ENCODE measurements around the gene ZDHHC4.

The ZDHHC4 gene

DNA sequence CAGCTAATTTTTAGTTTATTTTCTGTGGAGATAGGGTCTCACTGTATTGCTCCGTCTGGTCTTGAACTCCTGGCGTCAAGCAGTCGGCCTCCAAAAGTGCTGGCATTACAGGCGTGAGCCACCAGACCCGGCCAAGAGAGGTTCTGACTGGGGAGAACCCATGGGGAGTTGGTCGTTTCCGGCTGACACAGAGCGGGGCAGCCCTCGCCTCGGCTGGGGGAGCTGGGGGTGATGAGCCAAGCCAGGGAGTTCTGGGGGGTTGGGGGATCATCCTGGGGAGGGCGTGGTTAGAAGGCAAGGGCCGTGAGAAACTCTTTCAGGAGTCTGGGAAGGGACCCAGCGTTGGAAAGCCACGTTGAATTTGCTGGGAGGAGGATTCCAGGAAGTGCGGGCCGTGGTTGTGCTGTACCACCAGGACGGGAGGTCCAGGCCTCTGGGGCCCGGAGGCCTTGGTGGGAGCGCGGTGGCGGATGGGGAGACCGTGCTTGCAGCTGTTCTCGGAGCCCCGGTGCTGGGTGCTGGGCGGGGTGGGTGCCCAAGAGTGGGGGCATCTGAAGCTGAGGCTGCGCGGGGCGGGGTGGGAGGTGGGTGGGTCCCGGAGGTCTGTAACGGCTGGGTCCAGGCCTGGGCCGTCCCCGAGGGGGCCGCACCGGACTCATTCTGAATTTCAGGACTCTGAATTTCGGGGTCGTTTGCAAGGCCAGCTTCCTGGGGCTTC, 29.8 kb downstream of the ZDHHC4 start:
- DNase-seq (ENCODE audit: low read depth, low spot score): no peak

DNA sequence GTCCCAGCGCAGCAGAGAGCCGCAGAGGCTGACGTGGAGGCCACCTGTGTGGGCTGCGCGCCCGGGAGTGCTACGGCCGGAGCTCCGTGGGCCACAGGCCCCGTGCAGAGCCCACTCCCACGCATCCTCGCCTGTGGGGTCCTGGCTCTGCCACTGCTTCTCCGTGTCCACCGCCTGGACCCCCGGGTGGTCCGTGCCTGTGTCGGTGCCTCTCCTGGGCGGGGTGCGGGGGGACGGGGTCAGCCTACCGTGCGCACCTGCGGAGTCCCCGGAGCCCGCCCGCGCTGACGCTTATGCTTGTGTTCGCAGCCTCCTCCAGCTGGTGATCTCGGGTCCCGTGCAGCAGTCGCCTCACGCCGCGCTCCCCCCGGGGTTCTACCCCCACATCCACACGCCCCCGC, 30.4 kb downstream of the ZDHHC4 start:
- DNase-seq (ENCODE audit: low read depth, low spot score): no peak

DNA sequence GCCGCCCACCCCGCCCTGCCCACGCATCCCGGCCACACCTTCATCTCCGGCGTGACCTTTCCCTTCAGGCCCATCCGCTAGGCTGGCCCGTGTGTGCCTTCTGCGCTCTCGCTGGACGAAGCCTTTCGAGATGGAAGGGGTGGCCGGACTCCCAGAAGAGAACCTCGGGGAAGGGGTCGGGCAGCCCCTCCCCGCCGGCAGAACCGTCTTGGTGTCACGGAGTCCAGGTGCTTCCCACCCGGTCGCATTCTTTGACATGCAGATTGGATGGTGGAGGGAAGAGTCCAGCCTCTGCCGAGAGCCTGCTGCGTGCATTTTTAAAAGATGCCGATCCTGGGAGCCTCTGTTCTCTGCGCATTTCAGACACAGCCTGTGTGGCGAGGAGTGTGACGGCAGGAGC, 30.8 kb downstream of the ZDHHC4 start:
- no peak for DNase-seq (ENCODE audit: low read depth, low spot score)

DNA sequence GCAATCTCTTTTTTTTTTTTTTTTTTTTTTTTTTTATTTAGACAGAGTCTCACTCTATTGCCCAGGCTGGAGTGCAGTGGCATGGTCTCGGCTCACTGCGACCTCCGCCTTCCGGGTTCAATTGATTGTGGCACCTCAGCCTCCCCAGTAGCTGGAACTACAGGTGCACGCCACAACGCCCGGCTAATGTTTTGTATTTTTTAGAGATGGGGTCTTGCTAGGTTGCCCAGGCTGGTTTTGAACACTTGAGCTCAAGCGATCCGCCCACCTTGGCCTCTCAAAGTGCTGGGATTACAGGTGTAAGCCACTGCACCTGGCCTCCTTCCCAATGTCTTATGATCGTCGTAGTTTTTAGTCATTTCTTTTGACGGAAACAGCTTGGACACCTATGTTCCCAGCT, 31.5 kb downstream of the ZDHHC4 start:
- DNase-seq (ENCODE audit: low read depth, low spot score): no peak

DNA sequence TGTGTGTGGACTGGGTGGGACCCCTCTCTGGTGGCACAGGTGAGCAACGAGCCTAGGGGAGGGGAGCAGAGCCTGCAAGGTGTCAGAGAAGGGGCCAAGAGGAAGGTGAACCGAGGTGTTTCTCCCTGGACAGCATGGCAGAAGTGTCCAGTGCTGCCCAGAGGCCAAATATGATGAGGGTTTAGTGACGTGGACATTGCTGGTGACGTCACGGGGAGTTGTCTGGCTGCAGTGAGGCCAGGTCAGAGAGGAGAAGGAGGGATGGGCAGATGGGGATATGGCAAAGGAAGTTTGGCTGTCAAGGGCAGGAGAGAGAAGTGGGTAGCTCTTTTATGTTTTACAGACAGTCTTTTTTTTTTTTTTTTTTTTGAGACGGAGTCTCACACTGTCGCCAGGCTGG, 35.6 kb downstream of the ZDHHC4 start:
- DNase-seq (ENCODE audit: low read depth, low spot score): no peak

DNA sequence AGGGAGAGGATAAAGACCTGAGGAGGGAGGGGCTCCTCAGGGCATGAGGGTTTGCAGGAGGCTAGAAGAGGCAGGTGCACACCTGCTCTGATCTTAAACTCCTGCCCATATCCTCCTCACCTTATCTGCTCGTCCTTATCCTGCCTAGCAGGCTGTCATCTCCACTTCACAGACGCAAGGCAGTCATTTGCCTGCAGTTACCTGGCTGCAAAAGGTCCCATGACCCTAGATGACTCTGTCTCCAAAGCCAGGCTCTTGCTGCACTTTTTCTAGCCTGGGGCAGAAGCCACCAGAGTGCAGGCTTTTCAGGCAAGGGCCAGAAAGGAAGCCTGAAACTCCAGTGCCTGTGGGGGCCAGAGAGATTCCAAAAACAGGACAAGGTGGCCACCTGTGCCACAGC, 36.5 kb downstream of the ZDHHC4 start:
- no peak for DNase-seq (ENCODE audit: low read depth, low spot score)

DNA sequence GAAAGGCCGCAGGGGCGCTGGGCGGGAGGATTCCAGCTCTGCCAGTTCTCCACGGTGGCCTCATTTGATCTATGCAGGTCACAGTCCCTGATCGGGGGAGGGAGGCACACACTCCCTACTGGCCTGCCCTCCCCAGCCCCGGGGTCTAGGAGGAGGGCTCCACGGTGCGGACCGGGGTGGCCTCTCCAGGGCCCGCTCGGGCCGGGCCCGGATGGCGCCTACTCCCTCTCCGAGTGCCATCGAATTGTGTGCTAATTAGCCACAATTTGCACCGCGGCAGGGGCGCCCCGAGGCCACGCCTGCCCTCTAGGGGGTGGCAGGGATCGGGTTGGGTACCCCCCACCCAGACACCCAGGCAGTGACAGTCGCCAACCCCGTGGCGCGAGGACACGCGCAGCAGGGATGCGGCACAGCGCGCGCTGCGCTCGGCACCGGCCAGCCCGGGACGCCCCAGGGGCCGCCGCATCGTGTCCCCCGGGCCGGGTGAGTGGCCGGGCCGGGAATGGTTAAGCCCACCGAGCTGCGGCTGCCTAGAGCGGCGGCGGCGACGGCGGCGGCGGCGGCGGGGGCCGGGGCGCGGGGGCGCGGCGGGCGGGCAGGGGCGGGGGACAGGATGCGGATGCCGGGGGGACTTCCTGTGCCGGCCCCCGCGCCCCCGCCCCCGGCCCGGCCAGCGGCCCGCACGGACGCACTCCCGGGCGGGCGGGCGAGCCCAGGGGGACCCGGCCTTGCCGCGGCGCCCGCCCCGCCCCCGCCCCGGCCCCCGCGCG, 37.9 kb downstream of the ZDHHC4 start, which contains the start of gene ZNF853:
ZNF853 (plus strand) TSS at position 658 of the 770 bp plus-strand sequence. CDS start 565 bp downstream, outside the sequence.
- DNase-seq (ENCODE audit: low read depth, low spot score): no peak

DNA sequence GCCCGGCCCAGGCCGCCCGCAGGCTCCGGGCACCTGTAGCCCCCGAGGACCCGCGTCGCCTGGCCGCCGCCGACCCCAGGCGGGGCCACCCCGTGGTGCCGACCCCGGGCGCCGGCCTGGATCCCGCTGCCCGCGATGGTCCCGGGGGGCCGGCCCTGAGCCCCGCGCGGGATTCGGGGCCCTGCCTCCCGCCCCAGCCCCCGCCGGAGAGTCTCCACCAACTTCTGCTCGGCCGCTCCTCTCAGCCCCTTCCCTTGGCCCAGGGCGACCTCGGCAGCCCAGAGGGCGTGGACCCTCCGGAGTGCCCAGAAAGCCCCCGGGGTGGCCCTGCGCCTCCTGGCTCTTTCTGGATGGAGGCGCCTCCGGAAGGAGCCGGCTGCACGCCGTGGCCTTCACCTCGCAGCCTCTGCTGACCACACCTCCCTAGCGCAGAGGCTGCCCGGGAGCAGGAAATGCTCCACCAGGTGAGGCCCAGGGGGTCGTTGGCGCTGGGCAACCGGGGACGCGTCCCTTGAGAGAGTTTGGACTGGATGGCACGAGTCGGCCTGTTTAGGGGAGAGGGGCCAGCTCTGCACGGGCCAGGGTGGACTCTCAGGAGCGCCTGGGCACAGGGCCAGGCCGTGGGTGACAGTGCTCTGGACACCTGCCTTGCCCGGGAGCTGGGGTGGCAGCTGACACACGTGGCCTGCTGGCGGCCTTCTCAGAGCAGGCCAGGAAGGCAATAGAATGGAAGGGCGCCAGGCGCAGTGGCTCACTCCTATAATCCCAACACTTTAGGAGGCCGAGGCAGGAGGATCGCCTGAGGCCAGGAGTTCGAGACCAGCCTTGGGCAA, 38.7 kb downstream of the ZDHHC4 start:
- no peak for DNase-seq (ENCODE audit: low read depth, low spot score)

DNA sequence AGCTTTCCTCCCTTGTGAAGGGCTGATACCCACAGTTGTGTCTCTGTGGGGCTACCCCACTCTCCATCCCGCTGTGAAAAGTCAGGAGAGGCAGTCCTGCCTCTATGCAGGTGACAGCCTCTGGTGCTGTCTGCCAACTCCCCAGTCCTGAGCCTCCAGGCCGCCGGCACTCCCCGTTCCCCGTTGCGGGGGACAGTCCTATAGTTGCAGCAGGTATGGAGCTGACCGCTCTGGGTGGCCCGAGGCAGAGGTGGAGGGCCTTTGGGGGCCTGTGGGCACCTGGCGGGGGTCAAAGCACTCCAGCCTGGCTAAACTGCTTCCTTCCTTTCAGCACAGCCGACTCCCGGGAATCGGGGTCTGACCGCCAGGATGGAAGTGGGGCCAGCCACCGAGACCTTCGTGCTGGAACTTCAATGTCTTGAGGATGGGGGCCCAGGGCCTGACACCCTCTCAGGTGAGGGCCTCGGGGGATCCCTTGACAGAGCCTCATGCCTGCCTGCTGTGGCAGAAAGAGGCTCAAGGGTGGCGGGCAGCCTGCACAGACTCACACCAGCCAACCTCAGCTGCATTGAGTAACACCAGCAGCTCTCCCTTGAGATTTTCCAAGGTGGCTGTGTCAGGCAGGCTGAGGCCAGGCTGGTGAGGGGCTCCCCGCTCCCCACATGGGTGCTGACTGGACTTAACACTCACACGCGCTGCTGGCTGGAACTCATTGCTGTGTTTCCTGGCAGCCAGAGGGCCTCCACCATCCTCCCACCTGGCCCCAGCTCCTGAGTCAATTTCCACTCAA, 39.8 kb downstream of the ZDHHC4 start:
- DNase-seq (ENCODE audit: low read depth, low spot score): no peak

DNA sequence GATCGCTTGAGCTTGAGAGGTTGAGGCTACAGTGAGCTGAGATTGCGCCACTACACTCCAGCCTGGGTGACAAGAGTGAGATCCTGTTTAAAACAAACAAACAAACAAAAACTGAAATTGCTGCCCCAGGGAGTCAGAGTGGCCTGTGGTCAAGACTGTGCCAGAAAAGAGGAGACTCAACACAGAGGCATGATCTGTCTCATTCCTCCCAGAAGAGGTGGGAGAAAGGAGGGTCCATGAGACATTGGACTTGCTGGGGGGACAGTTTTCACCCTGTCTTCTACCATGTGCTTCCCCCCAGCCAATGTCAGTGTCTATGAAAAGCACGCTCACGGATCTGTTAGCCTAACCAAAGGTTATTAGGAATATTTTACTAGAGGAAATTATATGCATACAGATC, 41.4 kb downstream of the ZDHHC4 start:
- DNase-seq (ENCODE audit: low read depth, low spot score): no peak

DNA sequence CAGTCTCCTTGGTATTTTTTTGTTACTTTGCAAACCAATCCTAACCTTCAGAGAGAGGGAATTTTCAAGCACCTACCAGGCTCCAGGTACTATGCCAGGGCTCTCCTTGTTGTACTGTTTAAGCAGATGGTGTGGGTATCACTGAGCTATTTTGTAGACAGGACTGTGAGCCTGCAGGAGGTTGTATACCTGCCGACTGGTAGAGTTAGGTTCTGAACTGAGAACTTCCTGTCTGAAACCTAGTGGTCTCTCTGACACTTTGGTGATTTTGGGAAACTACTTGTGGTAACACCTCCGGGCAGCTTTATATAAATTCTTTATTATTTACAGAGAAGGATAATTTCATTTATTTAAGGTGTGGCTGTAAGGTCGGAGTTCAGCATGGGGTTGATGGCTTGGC, 42.7 kb downstream of the ZDHHC4 start:
- no peak for DNase-seq (ENCODE audit: low read depth, low spot score)

DNA sequence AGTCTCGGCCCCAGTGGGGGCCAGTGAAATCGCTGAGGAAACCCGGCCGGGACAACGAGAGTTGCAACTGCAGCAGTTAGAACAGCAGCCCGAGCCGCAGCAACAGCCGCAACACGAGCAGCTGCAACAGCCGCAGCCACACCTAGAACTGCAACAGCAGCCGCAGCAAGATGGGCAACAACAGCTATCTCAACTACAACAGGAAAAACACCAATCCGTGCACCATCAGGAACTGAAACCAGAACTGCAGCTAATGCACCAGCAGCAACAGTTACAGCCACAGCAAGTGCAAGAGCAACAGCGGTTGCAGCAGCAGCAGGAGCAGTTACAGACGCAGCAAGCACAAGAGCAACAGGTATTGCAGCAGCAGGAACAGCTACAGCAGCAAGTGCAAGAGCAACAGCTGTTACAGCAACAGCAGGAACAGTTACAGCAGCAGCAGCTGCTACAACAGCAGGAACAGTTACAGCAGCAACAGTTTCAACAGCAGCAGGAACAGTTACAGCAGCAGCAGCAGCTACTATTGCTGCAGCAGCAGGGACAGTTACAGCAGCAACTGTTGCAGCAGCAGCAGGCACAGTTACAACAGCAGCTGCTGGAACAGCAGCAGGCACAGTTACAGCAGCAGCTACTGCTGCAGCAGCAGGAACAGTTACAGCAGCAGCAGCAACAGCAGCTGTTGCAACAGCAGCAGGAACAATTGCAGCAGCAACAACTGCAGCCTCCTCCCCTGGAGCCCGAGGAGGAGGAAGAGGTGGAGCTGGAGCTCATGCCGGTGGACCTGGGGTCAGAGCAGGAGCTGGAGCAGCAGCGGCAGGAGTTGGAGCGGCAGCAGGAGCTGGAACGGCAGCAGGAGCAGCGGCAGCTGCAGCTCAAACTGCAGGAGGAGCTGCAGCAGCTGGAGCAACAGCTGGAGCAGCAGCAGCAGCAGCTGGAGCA, 44.2 kb downstream of the ZDHHC4 start:
- DNase-seq (ENCODE audit: low read depth, low spot score): no peak

DNA sequence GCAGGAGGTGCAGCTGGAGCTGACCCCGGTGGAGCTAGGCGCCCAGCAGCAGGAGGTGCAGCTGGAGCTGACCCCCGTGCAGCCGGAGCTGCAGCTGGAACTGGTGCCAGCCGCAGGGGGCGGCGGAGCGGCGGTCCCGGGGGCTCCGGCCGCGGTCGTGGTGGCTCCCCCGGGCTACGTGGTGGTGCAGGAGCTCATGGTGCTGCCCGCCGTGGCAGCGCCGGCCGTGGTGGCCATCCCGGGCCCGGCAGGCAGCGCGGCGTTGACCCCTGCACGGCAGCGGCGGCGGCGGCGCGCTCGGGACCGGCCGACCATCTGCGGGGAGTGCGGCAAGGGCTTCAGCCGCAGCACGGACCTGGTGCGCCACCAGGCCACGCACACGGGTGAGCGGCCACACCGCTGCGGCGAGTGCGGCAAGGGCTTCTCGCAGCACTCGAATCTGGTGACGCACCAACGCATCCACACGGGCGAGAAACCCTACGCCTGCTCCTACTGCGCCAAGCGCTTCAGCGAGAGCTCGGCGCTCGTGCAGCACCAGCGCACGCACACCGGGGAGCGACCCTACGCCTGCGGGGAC, 45.0 kb downstream of the ZDHHC4 start:
- no peak for DNase-seq (ENCODE audit: low read depth, low spot score)

DNA sequence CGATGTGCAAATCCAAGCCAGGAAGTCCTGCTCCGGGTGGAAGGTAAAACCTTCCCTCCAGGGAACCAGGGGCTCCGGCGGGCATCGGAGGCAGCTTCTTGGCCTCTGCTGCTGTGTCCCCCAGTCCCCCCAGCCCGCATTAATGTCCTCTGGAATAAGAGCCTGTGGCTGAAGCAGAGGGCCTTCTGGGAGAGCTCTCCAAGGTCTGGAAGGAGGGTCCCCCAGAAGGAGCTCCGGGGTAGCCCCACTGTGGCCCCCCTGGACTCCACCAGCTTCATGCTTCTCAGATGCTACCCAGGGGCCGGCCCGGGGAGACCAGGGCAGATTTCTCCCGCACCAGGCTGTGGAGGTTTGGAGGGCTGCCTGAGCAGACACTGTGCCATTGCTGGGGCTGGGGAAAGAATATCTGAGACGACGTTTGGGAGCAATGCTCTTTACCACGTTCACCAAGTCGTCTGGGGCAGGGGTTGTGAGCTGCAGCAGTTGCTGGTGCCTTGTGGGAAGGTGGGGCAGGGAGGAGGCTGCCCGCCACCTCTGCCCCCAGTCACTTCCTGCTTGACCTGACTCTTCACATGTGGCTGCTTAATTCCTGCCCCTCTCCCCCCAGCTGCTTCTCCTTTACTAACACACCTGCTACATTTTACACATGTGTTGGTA, 46.5 kb downstream of the ZDHHC4 start:
- DNase-seq (ENCODE audit: low read depth, low spot score): no peak

DNA sequence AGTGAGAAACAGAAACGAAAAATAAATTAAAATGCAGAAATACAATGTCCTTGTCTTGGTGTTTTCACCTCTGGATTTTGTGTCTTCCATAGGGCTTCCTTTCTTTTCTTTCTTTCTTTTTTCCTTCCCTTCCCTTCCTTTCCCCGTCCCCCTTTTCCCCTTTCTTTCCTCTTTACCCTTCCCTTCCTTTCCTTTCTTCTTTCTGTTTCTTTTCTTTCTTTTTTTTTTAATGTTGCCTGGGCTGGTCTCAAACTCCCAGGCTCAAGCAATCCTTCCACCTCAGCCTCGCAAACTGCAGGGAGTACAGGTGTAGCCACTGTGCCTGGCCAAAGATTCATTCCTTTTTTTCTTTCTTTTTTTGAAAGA, 47.0 kb downstream of the ZDHHC4 start:
- DNase-seq (ENCODE audit: low read depth, low spot score): no peak

DNA sequence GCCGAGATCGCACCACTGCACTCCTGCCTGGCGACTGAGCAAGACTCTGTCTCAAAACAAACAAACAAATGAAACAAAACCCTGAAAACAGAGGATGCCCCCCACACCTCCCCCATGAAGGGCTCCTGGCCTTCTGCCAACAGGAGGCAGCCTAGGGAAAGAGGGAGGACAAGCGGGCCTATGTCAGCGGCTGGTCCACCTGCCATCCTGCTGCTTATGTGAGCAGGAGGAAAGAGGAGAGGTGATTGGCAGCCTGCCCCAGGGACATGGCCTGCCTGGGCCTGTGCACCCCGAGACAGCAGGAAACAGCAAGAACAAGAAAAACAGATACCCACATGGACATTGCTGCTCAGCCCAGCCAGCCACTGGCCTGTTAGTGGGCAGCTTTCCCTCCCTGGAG, 50.8 kb downstream of the ZDHHC4 start:
- no peak for DNase-seq (ENCODE audit: low read depth, low spot score)

DNA sequence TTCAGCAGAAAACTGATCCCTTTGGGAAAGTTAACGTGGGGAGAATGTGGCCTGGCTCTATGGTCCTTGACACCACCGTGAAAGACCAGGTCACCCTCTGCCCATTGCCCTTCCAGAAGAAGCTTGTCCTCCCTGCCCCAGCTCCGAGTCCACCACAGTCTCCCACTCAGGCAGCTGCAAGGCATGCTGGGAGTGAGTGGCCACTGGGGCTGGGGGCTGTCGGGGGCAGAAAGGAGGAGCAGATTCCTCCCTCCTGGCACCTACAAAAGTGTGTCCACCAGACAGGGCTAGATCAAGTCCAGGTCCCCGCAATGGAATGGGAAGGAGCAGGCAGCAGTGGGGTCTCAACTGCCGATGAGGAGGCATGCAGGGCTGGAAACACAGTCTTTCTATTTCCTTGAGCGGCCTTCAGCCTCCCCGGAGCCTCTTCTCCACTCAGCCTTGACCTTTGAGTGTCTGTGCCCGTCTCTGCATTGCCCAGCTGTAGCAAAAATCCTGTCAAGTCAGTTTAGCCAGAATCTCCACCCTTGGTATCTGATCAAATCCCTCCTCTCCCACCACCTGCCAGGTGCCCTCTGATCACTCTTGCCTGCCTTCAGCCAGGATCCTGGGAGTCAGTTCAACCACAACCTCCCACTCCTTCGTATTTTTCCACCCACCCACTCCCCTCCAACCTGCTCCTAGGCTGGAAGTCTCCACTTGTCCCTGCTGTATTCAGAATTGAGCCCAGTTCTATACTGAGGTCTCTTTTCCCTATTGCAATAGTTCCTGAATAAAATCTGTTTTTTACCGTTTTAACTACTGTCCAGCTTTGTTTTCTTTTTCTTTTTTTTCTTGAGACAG, 53.0 kb downstream of the ZDHHC4 start:
- DNase-seq (ENCODE audit: low read depth, low spot score): no peak

DNA sequence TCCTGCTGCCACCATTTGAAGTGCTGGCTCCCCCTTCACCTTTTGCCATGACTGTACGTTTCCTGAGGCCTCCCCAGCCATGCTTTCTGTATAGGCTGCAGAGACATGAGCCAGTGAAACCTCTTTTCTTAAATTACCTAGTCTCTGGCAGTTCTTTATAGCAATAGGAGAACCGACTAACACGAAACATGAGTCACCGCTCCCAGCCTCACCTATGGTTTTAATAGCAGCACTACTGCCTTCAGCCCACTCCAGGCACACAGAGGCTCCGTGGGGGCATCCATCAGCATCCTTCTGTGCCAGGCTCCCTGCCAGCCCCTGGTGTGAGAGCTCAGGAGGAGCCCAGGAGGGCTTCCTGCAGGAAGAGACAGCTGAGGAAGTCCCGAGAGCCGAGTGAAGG, 54.4 kb downstream of the ZDHHC4 start:
- no peak for DNase-seq (ENCODE audit: low read depth, low spot score)

DNA sequence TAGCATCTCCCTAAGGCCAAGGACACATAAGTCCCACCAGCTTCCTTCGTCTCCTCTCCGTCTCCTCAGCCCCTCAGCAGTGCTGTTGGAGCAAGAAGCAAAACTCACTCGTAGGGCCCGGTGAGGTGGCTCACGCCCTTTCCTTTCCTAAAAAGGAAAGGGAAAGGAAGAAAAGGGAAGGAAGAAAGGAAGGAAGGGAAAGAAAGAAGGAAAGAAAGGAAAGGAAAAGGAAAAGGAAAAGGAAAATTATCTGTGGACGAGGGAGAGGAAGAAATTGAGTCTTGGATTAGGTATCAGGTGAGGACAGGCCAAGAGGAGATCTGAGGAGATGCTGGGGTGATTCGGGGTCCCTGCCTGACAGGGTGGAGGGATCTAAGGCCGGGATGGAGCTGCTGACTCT, 56.8 kb downstream of the ZDHHC4 start:
- DNase-seq (ENCODE audit: low read depth, low spot score): no peak

Data from smooth muscle cell of the brain vasculature (primary cell).